HG03280 (cell line): ENCODE data around the gene ACTRT2.

Experiments
- ATAC-seq: cut with Tn5 transposase; IDR thresholded peaks from one replicate; pipeline ENCODE4 v1.9.1; 2021; ENCODE audit warnings: mild to moderate bottlenecking, moderate library complexity; ENCODE audit not compliant: unreplicated experiment

The ACTRT2 gene

GRCh38 chr1:2983706-2984398 lies 37.4 kb upstream of the ACTRT2 start:
- ATAC-seq, result no peak

- no peak for ATAC-seq
Observed at GRCh38 chr1:2984399-2985061, 36.7 kb upstream of the ACTRT2 start.

GRCh38 chr1:2985067-2985561 lies 36.2 kb upstream of the ACTRT2 start:
- no peak for ATAC-seq

- ATAC-seq, result no peak
Observed at GRCh38 chr1:2985694-2986548, 35.3 kb upstream of the ACTRT2 start.

- no peak for ATAC-seq
Observed at GRCh38 chr1:2986549-2987305, 34.5 kb upstream of the ACTRT2 start.

GRCh38 chr1:2987773-2988172 lies 33.5 kb upstream of the ACTRT2 start:
- ATAC-seq, result no peak

- ATAC-seq, result no peak
Observed at GRCh38 chr1:2988256-2988655, 33.0 kb upstream of the ACTRT2 start.

- no peak for ATAC-seq
Observed at GRCh38 chr1:2989185-2989584, 32.1 kb upstream of the ACTRT2 start.

GRCh38 chr1:2989976-2990375 lies 31.3 kb upstream of the ACTRT2 start:
- no peak for ATAC-seq

- ATAC-seq, result no peak
Observed at GRCh38 chr1:2990376-2991115, 30.7 kb upstream of the ACTRT2 start.

GRCh38 chr1:2991753-2992495 lies 29.3 kb upstream of the ACTRT2 start:
- no peak for ATAC-seq

GRCh38 chr1:2998503-2999100 lies 22.7 kb upstream of the ACTRT2 start:
- ATAC-seq, result no peak

GRCh38 chr1:2999138-2999537 lies 22.1 kb upstream of the ACTRT2 start:
- ATAC-seq, result no peak

- ATAC-seq, result no peak
Observed at GRCh38 chr1:2999571-2999970, 21.7 kb upstream of the ACTRT2 start.

- ATAC-seq, result no peak
Observed at GRCh38 chr1:3000214-3000613, 21.1 kb upstream of the ACTRT2 start.

- ATAC-seq, result no peak
Observed at GRCh38 chr1:3000671-3001470, 20.4 kb upstream of the ACTRT2 start.

GRCh38 chr1:3001471-3002348 lies 19.6 kb upstream of the ACTRT2 start:
- ATAC-seq, result no peak
